GM12865 (cell line): ENCODE results near the gene RASA2.

ENCODE experiments used
- DNase-seq: peaks from one replicate; pipeline ENCODE4 v3.0.0; 2010; ENCODE audit warnings: low read depth
- H3K4me3 ChIP-seq: 2 replicates; pipeline ENCODE4 v1.5.1; 2011; ENCODE audit warnings: mild to moderate bottlenecking, low read depth, low read length, control low read depth
- CTCF ChIP-seq: IDR thresholded peaks from 2 replicates; pipeline ENCODE4 v1.5.1; 2011; ENCODE audit warnings: low read length, control low read depth, low read depth, inconsistent platforms; ENCODE audit not compliant: insufficient read depth; ENCODE audit errors: missing control alignments

The RASA2 gene

GRCh38 chr3:141482245-141482922 lies 4.4 kb upstream of the RASA2 start:
- no peak overlapping the region for H3K4me3 ChIP-seq
- no peak for DNase-seq
- no peak for TF ChIP-seq CTCF

DNA sequence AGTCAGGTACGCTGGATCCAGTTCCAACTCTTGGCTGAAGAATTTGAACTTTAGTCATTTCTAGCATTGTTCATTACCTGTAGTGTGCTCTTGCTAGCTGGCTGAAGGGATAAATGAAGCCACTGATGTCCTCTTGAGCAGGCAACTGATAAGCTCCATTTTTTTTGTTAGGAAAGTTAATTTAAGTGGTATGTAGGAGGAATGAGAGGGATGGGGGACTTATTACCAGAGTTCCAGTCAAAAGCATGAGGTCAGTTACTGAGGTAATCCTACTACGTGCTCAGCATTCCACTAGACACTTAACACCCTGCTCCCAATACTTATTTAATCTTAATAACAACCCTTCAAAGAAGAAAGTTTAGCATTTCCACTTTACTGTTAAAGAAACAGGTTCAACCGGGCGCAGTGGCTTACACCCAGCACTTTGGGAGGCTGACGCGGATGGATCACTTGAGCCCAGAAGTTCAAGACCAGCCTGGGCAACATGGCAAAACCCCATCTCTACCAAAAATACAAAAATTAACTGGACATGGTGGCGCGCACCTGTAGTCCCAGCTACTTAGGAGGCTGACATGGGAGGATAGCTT lies 2.0 kb upstream of the RASA2 start:
- no peak overlapping the region for H3K4me3 ChIP-seq
- no peak for DNase-seq
- TF ChIP-seq CTCF, result no peak

DNA sequence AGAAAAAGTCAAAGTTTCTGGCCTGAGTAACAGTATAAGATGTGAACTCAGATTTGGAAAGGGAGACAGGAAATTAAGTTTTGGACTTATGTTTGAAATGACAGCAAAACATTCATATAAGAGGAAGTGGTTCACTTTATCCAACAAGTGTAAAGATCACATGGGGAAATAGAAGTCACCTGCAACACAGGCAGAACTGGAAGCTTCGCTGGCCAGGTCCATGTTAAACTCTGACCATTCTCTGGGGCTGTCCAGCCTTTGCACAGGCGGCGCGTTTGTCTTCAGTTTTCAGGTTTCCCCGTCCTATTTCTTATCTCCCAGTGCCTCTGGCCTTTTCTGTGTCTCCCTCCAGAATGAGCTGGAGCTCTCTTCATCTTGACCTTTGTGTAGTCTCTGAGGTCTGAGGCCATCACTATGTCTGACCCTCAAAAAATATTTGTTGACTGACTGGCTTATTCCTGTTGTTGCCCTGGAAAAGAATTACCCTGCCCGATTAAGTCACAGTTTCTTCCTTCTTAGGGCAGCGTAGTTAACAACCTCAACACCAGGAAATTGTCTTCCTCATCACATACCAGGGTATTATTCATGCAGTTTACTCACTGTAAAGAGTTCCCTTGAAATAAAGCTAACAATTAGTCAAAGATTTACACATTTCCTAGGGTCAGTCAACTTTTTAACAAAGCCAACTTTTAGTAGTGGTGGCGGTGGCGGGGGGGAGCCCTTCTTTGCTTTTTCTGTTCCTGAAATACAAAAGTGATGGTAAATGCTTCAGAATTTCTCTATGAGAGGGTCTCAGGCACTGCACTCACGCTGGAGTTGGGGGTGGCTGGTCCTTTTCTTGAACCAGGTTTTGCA lies 959 bp upstream of the RASA2 start:
- no peak for TF ChIP-seq CTCF
- DNase-seq, result no peak

GRCh38 chr3:141486496-141486745 lies 406 bp upstream of the RASA2 start:
- no peak for TF ChIP-seq CTCF
- DNase-seq, result no peak
- H3K4me3 ChIP-seq, result peak overlapping the region; percentile 40

More for the DNA sequence above, 959 bp upstream of the RASA2 start:
- no peak overlapping the region for H3K4me3 ChIP-seq

- peak; percentile 96 for DNase-seq
- H3K4me3 ChIP-seq, result peak overlapping the region; percentile 71
- no peak for TF ChIP-seq CTCF
Observed at GRCh38 chr3:141487521-141488252, 860 bp downstream of the RASA2 start.

DNA sequence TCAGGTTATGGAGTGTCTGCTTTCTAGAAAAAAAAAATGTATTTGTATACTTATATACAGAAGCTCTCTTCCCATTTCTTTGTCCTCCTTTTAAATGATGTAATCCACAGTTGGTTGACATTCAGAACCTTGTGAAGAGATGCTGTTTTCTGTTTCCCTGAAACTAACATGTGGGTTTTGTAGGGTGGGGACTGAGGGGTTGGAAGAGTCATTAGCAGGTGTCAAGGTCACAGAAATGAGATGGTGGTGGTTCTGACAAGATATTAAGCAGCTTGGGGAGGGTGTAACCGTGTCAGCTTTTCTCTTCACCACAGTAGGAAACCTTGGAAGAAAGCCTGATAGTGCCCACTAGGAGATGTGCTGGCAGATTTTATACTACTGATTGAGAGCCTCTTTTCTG lies 2.4 kb downstream of the RASA2 start:
- DNase-seq, result peak; percentile 66
- H3K4me3 ChIP-seq, result no peak overlapping the region
- no peak for TF ChIP-seq CTCF
